Measurements from ENCODE around the gene ADGRV1. TPM values are rescaled to one million over a fixed set of nuclear protein-coding genes. Genes with fewer than 3 reads are reported as not detected.

Gene ADGRV1
- polyA plus RNA-seq, 2 of the 4 experiments (the other 2 are of a cell fraction) = 0.70 to 3.7 TPM

DNA sequence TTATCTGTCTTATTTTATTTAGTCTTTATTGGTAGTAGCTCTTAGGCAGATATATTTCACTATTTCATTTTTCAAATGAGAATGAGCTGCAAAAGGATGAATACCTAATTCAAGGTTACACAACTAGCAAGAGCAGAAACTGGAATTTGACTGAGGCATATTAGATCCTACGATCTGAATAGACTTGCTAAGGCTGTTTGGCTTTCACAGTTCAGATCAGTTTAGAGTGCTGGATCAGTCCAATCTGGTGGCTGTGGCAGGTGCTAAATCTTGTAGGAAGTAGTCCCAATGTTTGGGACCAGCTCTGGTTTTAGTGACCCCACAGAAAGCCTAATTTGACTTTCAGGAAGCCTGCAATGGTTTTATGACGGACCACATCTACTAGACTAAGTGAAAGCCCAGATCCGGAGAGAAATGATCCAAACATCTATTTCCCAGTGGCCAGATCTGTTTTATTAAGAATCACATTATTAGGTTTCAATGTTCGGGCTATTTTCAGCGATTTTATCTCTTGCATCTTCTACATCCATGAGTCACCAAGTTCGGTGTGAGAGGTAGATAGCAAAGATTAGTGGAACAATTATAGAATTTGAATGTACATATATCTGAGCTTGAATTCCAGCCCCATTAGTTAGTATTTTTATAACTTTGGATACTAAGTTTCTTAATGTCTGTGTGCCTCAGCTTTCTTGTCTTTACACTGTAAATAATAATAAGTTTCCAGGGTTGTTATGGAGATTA lies 359.5 kb downstream of the ADGRV1 start:
- ATAC-seq = no peak
- CTCF ChIA-PET = interaction anchor here (1.8 to 3.2 kb wide), 3 partner anchors 14 to 466 kb away, joined by 7 to 12 read pairs (median 8); partner anchors contain the start of gene ARRDC3

DNA sequence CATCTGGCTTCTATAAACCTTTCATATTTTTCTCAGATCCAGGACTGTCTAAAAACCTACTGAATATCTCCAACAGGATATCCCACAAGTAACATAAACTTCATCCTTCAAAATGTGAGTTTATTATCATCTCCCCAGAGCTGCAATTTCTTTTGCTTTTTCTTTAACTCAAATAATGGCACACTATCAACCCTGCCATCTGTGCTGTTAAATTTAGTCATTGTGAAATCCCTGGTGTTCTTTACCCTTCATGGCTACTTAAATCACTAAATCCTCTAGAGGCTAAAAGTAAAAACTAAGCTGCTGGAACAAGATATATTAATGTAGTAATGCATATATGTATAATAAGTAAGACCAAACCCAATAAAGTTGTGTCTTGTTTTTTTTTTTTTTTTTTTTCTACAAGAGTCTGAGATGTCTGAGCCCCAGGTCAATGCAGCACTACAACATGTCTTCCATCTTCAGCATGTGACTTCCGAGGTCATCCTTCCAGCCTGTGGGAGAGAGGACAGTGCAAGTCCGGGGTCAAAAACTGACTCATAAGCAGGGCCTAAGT lies 362.9 kb downstream of the ADGRV1 start:
- FAIRE-seq (no peak), ATAC-seq (no peak), DNase-seq (ENCODE audit: low read depth in 1 of 2, low spot score in 1 of 2) (no peak)
- H3K4me3 ChIP-seq = no peak overlapping the region
- TF ChIP-seq, protein P1, sequence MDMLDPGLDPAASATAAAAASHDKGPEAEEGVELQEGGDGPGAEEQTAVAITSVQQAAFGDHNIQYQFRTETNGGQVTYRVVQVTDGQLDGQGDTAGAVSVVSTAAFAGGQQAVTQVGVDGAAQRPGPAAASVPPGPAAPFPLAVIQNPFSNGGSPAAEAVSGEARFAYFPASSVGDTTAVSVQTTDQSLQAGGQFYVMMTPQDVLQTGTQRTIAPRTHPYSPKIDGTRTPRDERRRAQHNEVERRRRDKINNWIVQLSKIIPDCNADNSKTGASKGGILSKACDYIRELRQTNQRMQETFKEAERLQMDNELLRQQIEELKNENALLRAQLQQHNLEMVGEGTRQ (IDR thresholded peaks at IDR 0.05) = no peak
- TF ChIP-seq ZC3H11A (IDR thresholded peaks at IDR 0.05) (no peak), POLR2AphosphoS2 (conservative IDR thresholded peaks at IDR 0.05; ENCODE audit: low read length) (no peak), MAZ (IDR thresholded peaks at IDR 0.05; ENCODE audit: borderline replicate concordance, low read depth, low read length) (no peak), FOSB (CRISPR knock-in tag; IDR thresholded peaks at IDR 0.05) (no peak), FOSL2 (IDR thresholded peaks at IDR 0.05) (no peak), FOSL2 (CRISPR knock-in tag; IDR thresholded peaks at IDR 0.05) (no peak), HEYL (CRISPR knock-in tag; IDR thresholded peaks at IDR 0.05) (no peak), SMC3 (IDR thresholded peaks at IDR 0.05) (no peak), CHD4 (IDR thresholded peaks at IDR 0.05; ENCODE audit: borderline replicate concordance) (no peak), ESRRA (IDR thresholded peaks at IDR 0.05; ENCODE audit: borderline replicate concordance, low read length) (no peak), RFX5 (IDR thresholded peaks at IDR 0.05) (no peak), ZFP36 (IDR thresholded peaks at IDR 0.05; ENCODE audit: borderline replicate concordance, partially characterized antibody) (no peak)
- TF ChIP-seq, protein P2, sequence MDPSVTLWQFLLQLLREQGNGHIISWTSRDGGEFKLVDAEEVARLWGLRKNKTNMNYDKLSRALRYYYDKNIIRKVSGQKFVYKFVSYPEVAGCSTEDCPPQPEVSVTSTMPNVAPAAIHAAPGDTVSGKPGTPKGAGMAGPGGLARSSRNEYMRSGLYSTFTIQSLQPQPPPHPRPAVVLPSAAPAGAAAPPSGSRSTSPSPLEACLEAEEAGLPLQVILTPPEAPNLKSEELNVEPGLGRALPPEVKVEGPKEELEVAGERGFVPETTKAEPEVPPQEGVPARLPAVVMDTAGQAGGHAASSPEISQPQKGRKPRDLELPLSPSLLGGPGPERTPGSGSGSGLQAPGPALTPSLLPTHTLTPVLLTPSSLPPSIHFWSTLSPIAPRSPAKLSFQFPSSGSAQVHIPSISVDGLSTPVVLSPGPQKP (IDR thresholded peaks at IDR 0.05; ENCODE audit: low read depth, low read length) = no peak
- TF ChIP-seq, protein P3, sequence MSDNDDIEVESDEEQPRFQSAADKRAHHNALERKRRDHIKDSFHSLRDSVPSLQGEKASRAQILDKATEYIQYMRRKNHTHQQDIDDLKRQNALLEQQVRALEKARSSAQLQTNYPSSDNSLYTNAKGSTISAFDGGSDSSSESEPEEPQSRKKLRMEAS (IDR thresholded peaks at IDR 0.05) = no peak
- ChIA-PET CTCF (interaction anchor here (1.6 kb wide), 1 partner anchor 11 kb away, joined by 7 read pairs; no protein-coding TSS in a partner anchor), POLR2A (no interaction called here)
- no peaks in the 10 kb centered on the region for H3K9me3 ChIP-seq
- no peak overlapping the region for H3K4me2 ChIP-seq
- WGBS (ENCODE audit: missing lambda C conversion rate) = 81% methylated on average over 2 of the region's 2 CpGs
- no peak overlapping the region for H3K27ac ChIP-seq
- peaks cover 9% of the 10 kb centered on the region; the same call in 2 of the 3 replicates for H3K4me1 ChIP-seq

More for the DNA sequence above, 359.5 kb downstream of the ADGRV1 start:
- H3K4me2 ChIP-seq = no peak overlapping the region
- H3K27ac ChIP-seq = no peak overlapping the region
- POLR2A ChIA-PET = interaction anchor here (1.4 kb wide), 1 partner anchor 465 kb away, joined by 3 read pairs; the partner anchor contains the start of gene ARRDC3
- FAIRE-seq = no peak
- no peaks in the 10 kb centered on the region for H3K9me3 ChIP-seq
- 82% methylated on average over 6 of the region's 6 CpGs for WGBS (ENCODE audit: missing lambda C conversion rate)
- DNase-seq (ENCODE audit: low read depth in 1 of 2, low spot score in 1 of 2) = no peak
- TF ChIP-seq CEBPB (IDR thresholded peaks at IDR 0.05) = no peak
- TF ChIP-seq SREBF2 (IDR thresholded peaks at IDR 0.05) = no peak
- TF ChIP-seq, protein P4, sequence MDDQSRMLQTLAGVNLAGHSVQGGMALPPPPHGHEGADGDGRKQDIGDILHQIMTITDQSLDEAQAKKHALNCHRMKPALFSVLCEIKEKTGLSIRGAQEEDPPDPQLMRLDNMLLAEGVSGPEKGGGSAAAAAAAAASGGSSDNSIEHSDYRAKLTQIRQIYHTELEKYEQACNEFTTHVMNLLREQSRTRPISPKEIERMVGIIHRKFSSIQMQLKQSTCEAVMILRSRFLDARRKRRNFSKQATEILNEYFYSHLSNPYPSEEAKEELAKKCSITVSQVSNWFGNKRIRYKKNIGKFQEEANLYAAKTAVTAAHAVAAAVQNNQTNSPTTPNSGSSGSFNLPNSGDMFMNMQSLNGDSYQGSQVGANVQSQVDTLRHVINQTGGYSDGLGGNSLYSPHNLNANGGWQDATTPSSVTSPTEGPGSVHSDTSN (IDR thresholded peaks at IDR 0.05) = no peak
- TF ChIP-seq, protein P5, sequence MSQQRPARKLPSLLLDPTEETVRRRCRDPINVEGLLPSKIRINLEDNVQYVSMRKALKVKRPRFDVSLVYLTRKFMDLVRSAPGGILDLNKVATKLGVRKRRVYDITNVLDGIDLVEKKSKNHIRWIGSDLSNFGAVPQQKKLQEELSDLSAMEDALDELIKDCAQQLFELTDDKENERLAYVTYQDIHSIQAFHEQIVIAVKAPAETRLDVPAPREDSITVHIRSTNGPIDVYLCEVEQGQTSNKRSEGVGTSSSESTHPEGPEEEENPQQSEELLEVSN (IDR thresholded peaks at IDR 0.05; ENCODE audit: borderline replicate concordance, low read depth) = no peak
- TF ChIP-seq, protein P6, sequence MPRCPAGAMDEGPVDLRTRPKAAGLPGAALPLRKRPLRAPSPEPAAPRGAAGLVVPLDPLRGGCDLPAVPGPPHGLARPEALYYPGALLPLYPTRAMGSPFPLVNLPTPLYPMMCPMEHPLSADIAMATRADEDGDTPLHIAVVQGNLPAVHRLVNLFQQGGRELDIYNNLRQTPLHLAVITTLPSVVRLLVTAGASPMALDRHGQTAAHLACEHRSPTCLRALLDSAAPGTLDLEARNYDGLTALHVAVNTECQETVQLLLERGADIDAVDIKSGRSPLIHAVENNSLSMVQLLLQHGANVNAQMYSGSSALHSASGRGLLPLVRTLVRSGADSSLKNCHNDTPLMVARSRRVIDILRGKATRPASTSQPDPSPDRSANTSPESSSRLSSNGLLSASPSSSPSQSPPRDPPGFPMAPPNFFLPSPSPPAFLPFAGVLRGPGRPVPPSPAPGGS (IDR thresholded peaks at IDR 0.05) = no peak
- TF ChIP-seq KDM5A (IDR thresholded peaks at IDR 0.05) = no peak
- TF ChIP-seq HOXB13 (CRISPR knock-in tag; IDR thresholded peaks at IDR 0.05; ENCODE audit: low read depth) = no peak
- no peak for TF ChIP-seq HOXA7 (CRISPR knock-in tag; IDR thresholded peaks at IDR 0.05)
- TF ChIP-seq SMC3 (IDR thresholded peaks at IDR 0.05) = no peak
- no peak for TF ChIP-seq CHD2 (IDR thresholded peaks at IDR 0.05; ENCODE audit: low read length, partially characterized antibody)
- TF ChIP-seq, protein P1 (IDR thresholded peaks at IDR 0.05) = no peak
- no peak for TF ChIP-seq HDAC2 (IDR thresholded peaks at IDR 0.05)
- TF ChIP-seq TFCP2L1 (CRISPR knock-in tag; IDR thresholded peaks at IDR 0.05) = no peak
- TF ChIP-seq CBX2 (IDR thresholded peaks at IDR 0.05; ENCODE audit: borderline replicate concordance, low read depth) = no peak
- TF ChIP-seq, protein P2 (IDR thresholded peaks at IDR 0.05; ENCODE audit: low read depth, low read length) = no peak
- no peak for TF ChIP-seq CHD4 (IDR thresholded peaks at IDR 0.05; ENCODE audit: borderline replicate concordance)
- H3K4me1 ChIP-seq = peaks cover 29% of the 10 kb centered on the region
- no peak overlapping the region for H3K4me3 ChIP-seq
